GM23338 (cell line): ENCODE results near the gene RBM8A.

Experiments used
- EZH2 ChIP-seq: fragments of 200-600 bp; sonication (generic); IDR thresholded peaks from one replicate; pipeline ENCODE4 v1.8.0; 2017; ENCODE audit warnings: antibody characterized with exemption, mild to moderate bottlenecking, low read depth; ENCODE audit not compliant: unreplicated experiment
- POLR2AphosphoS5 ChIP-seq: IDR thresholded peaks from 2 replicates; pipeline ENCODE4 v1.6.1; 2016; ENCODE audit warnings: antibody characterized with exemption, low read depth
- TF ChIP-seq, protein P1 (sequence below), 2 experiments: fragments of 200-600 bp in 1 of 2; sonication (generic) in 1 of 2; conservative IDR thresholded peaks; 2 replicates each; pipeline versions ENCODE4 v1.5.1 to v1.6.1; 2016 to 2017; ENCODE audit warnings: antibody characterized with exemption in 2 of 2, low read depth in 2 of 2, mild to moderate bottlenecking in 2 of 2, moderate library complexity in 1 of 2
- TF ChIP-seq, protein P2 (sequence below): IDR thresholded peaks from one replicate; pipeline ENCODE4 v1.6.1; 2018; ENCODE audit warnings: antibody characterized with exemption; ENCODE audit not compliant: unreplicated experiment

DNA sequence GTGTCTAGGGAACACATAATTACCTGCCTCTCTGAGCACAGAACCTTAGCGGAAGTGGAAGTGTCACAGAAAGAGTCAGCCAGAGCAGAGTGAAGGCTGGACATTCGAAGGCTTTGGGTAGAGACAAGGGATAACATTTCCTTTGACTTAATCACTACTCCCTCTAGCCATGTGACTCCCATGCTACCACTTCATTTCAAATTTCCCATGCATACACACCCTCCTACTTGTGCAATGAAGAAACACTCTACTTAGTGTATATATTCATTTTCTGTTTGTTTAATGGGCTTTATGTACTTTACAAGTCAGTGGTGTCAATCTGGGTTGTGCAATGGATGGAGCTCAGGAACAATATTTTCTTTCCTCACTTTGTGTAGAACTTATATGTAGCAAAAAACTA lies 48.6 kb downstream of the RBM8A start:
- TF ChIP-seq, protein P1, sequence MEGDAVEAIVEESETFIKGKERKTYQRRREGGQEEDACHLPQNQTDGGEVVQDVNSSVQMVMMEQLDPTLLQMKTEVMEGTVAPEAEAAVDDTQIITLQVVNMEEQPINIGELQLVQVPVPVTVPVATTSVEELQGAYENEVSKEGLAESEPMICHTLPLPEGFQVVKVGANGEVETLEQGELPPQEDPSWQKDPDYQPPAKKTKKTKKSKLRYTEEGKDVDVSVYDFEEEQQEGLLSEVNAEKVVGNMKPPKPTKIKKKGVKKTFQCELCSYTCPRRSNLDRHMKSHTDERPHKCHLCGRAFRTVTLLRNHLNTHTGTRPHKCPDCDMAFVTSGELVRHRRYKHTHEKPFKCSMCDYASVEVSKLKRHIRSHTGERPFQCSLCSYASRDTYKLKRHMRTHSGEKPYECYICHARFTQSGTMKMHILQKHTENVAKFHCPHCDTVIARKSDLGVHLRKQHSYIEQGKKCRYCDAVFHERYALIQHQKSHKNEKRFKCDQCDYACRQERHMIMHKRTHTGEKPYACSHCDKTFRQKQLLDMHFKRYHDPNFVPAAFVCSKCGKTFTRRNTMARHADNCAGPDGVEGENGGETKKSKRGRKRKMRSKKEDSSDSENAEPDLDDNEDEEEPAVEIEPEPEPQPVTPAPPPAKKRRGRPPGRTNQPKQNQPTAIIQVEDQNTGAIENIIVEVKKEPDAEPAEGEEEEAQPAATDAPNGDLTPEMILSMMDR (conservative IDR thresholded peaks at IDR 0.05; ENCODE audit: low read depth in 2 of 2) = no peak
- TF ChIP-seq, protein P2, sequence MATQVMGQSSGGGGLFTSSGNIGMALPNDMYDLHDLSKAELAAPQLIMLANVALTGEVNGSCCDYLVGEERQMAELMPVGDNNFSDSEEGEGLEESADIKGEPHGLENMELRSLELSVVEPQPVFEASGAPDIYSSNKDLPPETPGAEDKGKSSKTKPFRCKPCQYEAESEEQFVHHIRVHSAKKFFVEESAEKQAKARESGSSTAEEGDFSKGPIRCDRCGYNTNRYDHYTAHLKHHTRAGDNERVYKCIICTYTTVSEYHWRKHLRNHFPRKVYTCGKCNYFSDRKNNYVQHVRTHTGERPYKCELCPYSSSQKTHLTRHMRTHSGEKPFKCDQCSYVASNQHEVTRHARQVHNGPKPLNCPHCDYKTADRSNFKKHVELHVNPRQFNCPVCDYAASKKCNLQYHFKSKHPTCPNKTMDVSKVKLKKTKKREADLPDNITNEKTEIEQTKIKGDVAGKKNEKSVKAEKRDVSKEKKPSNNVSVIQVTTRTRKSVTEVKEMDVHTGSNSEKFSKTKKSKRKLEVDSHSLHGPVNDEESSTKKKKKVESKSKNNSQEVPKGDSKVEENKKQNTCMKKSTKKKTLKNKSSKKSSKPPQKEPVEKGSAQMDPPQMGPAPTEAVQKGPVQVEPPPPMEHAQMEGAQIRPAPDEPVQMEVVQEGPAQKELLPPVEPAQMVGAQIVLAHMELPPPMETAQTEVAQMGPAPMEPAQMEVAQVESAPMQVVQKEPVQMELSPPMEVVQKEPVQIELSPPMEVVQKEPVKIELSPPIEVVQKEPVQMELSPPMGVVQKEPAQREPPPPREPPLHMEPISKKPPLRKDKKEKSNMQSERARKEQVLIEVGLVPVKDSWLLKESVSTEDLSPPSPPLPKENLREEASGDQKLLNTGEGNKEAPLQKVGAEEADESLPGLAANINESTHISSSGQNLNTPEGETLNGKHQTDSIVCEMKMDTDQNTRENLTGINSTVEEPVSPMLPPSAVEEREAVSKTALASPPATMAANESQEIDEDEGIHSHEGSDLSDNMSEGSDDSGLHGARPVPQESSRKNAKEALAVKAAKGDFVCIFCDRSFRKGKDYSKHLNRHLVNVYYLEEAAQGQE = no peak
- no peak for TF ChIP-seq POLR2AphosphoS5
- TF ChIP-seq EZH2 = no peak
